AG08396 (cell line): ENCODE results near the gene LAPTM5.
A peak's percentile ranks its signal among the peaks of the same experiment; 100 is the strongest.

Source experiments
- DNase-seq: peaks from one replicate; pipeline ENCODE4 v3.0.0; 2012; ENCODE audit warnings: low spot score, mixed read lengths

LAPTM5 gene

GRCh38 chr1:30714536-30715090 is 43.0 kb downstream of the LAPTM5 start:
- DNase-seq: no peak

GRCh38 chr1:30714025-30714424 is 43.5 kb downstream of the LAPTM5 start:
- no peak for DNase-seq

GRCh38 chr1:30713311-30713710 is 44.3 kb downstream of the LAPTM5 start:
- DNase-seq: no peak

GRCh38 chr1:30712583-30712982 is 45.0 kb downstream of the LAPTM5 start:
- no peak for DNase-seq

GRCh38 chr1:30710407-30710806 is 47.2 kb downstream of the LAPTM5 start:
- no peak for DNase-seq

- no peak for DNase-seq
Measured at GRCh38 chr1:30708361-30708728, 49.2 kb downstream of the LAPTM5 start.

GRCh38 chr1:30707412-30708360 is 49.9 kb downstream of the LAPTM5 start:
- DNase-seq: peak; percentile 84

GRCh38 chr1:30706528-30706927 is 51.0 kb downstream of the LAPTM5 start:
- DNase-seq: peak; percentile 47

GRCh38 chr1:30705698-30706097 is 51.9 kb downstream of the LAPTM5 start:
- DNase-seq: no peak

- no peak for DNase-seq
Measured at GRCh38 chr1:30704765-30705509, 52.6 kb downstream of the LAPTM5 start.

- no peak for DNase-seq
Measured at GRCh38 chr1:30704271-30704670, 53.3 kb downstream of the LAPTM5 start.

GRCh38 chr1:30702823-30703222 is 54.8 kb downstream of the LAPTM5 start:
- no peak for DNase-seq

- no peak for DNase-seq
Measured at GRCh38 chr1:30701258-30701633, 56.3 kb downstream of the LAPTM5 start.

- peak; percentile 79 for DNase-seq
Measured at GRCh38 chr1:30700528-30701257, 56.9 kb downstream of the LAPTM5 start.

- DNase-seq: no peak
Measured at GRCh38 chr1:30699762-30700161, 57.8 kb downstream of the LAPTM5 start.

- no peak for DNase-seq
Measured at GRCh38 chr1:30698401-30698981, 59.1 kb downstream of the LAPTM5 start.

GRCh38 chr1:30697571-30698376 is 59.8 kb downstream of the LAPTM5 start:
- DNase-seq: no peak

GRCh38 chr1:30696831-30697230 is 60.7 kb downstream of the LAPTM5 start:
- DNase-seq: no peak

GRCh38 chr1:30695439-30695841 is 62.1 kb downstream of the LAPTM5 start:
- DNase-seq: no peak

- no peak for DNase-seq
Measured at GRCh38 chr1:30694280-30695175, 63.0 kb downstream of the LAPTM5 start.
